PC-9 (cell line): Measurements from ENCODE around the gene MAL.

Source experiments
- CTCF ChIP-seq: fragments of 200-600 bp; sonication (generic); conservative IDR thresholded peaks from 2 replicates; pipeline ENCODE4 v1.6.1; 2017; ENCODE audit warnings: mixed run types, antibody characterized with exemption, mild to moderate bottlenecking, moderate library complexity
- EZH2 ChIP-seq: fragments of 200-600 bp; sonication (generic); IDR thresholded peaks from 2 replicates; pipeline ENCODE4 v1.8.0; 2017; ENCODE audit warnings: antibody characterized with exemption, low read depth

DNA sequence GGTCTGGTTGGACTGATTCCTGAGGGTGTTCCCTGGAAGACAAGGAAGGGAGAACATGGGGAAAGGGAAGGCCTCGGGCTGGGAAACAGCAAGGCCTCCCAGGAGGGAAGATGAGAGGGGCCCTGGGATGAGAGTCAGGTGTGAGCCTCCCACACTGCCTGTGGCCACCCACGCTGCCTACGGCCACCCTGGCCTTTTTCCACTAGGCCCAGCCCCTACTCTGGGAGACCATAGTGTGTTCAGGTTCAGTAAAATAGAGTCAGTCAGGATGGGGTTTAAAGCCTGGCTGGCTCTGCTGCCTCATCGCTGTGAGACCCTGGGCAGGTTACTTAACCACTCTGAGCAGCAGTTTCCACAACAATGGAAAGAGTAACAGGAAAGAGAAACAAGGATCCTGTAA, 47.7 kb upstream of the MAL start:
- TF ChIP-seq CTCF (no peak), EZH2 (no peak)
